Measurements from ENCODE around the gene CTNNA2. TPM values are rescaled to one million over a fixed set of nuclear protein-coding genes. Genes with fewer than 3 reads are reported as not detected.

The CTNNA2 gene
- total RNA-seq, 1 donor from 2014 or later: 2.9 TPM

GRCh38 chr2:79529636-79530035, 16.8 kb downstream of the CTNNA2 start:
- no peaks in the 10 kb centered on the region for H3K9me3 ChIP-seq
- intact Hi-C loops (cut with DNase I): no loop called here
- no peaks in the 10 kb centered on the region for H3K36me3 ChIP-seq
- no peaks in the 10 kb centered on the region for H3K27me3 ChIP-seq
- TF ChIP-seq CTCF (IDR thresholded peaks at IDR 0.05) (no peak), POLR2AphosphoS5 (IDR thresholded peaks at IDR 0.05; ENCODE audit: insufficient read depth in 1 of 2, low read depth in 1 of 2) (no peak), POLR2A (IDR thresholded peaks at IDR 0.05) (no peak)
- no peaks in the 10 kb centered on the region for H3K4me1 ChIP-seq
- no peak overlapping the region for H3K27ac ChIP-seq
- DNase-seq (ENCODE audit: extremely low spot score in 2 of 2): no peak
- H3K4me3 ChIP-seq: no peak overlapping the region

- no peak overlapping the region for H3K27ac ChIP-seq
- H3K4me3 ChIP-seq: no peak overlapping the region
- TF ChIP-seq POLR2AphosphoS5 (IDR thresholded peaks at IDR 0.05; ENCODE audit: insufficient read depth in 1 of 2, low read depth in 1 of 2): no peak
- no peak for TF ChIP-seq CTCF (IDR thresholded peaks at IDR 0.05)
- no peak for TF ChIP-seq POLR2A (IDR thresholded peaks at IDR 0.05)
- H3K9me3 ChIP-seq: no peaks in the 10 kb centered on the region
- intact Hi-C loops (cut with DNase I): no loop called here
- no peaks in the 10 kb centered on the region for H3K27me3 ChIP-seq
- H3K36me3 ChIP-seq: no peaks in the 10 kb centered on the region
- no peaks in the 10 kb centered on the region for H3K4me1 ChIP-seq
- DNase-seq (ENCODE audit: extremely low spot score in 2 of 2): no peak
Measured at GRCh38 chr2:79530443-79530842, 17.6 kb downstream of the CTNNA2 start.

- H3K27ac ChIP-seq: no peak overlapping the region
- H3K36me3 ChIP-seq: no peaks in the 10 kb centered on the region
- no peak for TF ChIP-seq POLR2A (IDR thresholded peaks at IDR 0.05)
- TF ChIP-seq POLR2AphosphoS5 (IDR thresholded peaks at IDR 0.05; ENCODE audit: insufficient read depth in 1 of 2, low read depth in 1 of 2): no peak
- TF ChIP-seq CTCF (IDR thresholded peaks at IDR 0.05): no peak
- no peak overlapping the region for H3K4me3 ChIP-seq
- H3K4me1 ChIP-seq: no peaks in the 10 kb centered on the region
- intact Hi-C loops (cut with DNase I): no loop called here
- no peaks in the 10 kb centered on the region for H3K9me3 ChIP-seq
- no peak for DNase-seq (ENCODE audit: extremely low spot score in 2 of 2)
- no peaks in the 10 kb centered on the region for H3K27me3 ChIP-seq
Measured at GRCh38 chr2:79547568-79547967, 34.7 kb downstream of the CTNNA2 start.

GRCh38 chr2:79552653-79553052, 39.8 kb downstream of the CTNNA2 start:
- DNase-seq (ENCODE audit: extremely low spot score in 2 of 2): no peak
- Histone ChIP-seq H3K4me1 (no peaks in the 10 kb centered on the region), H3K36me3 (no peaks in the 10 kb centered on the region), H3K9me3 (no peaks in the 10 kb centered on the region), H3K27me3 (no peaks in the 10 kb centered on the region), H3K27ac (no peak overlapping the region), H3K4me3 (no peak overlapping the region)
- intact Hi-C loops (cut with DNase I): no loop called here
- TF ChIP-seq CTCF (IDR thresholded peaks at IDR 0.05): no peak
- no peak for TF ChIP-seq POLR2AphosphoS5 (IDR thresholded peaks at IDR 0.05; ENCODE audit: insufficient read depth in 1 of 2, low read depth in 1 of 2)
- no peak for TF ChIP-seq POLR2A (IDR thresholded peaks at IDR 0.05)

GRCh38 chr2:79554899-79555298, 42.0 kb downstream of the CTNNA2 start:
- TF ChIP-seq CTCF (IDR thresholded peaks at IDR 0.05) (no peak), POLR2AphosphoS5 (IDR thresholded peaks at IDR 0.05; ENCODE audit: insufficient read depth in 1 of 2, low read depth in 1 of 2) (no peak), POLR2A (IDR thresholded peaks at IDR 0.05) (no peak)
- H3K27ac ChIP-seq: no peak overlapping the region
- H3K9me3 ChIP-seq: no peaks in the 10 kb centered on the region
- H3K4me3 ChIP-seq: no peak overlapping the region
- intact Hi-C loops (cut with DNase I): no loop called here
- DNase-seq (ENCODE audit: extremely low spot score in 2 of 2): no peak
- no peaks in the 10 kb centered on the region for H3K4me1 ChIP-seq
- no peaks in the 10 kb centered on the region for H3K27me3 ChIP-seq
- no peaks in the 10 kb centered on the region for H3K36me3 ChIP-seq

Data from vagina (tissue), 2 donors.